GM06990 (cell line): ENCODE measurements around the gene DGAT2.
"Not testable (repeated sequence)": the region's sequence is repeated elsewhere in the genome, so short reads cannot be mapped to it uniquely, and the experiment has no call there.

Source experiments
- DNase-seq: peaks from one replicate; pipeline ENCODE4 v3.0.0-alpha.2; 2011; ENCODE audit not compliant: insufficient read length; ENCODE audit errors: extremely low read depth
- H3K27me3 ChIP-seq: replicated peaks from 2 replicates; pipeline ENCODE4 v1.6.0; 2011; ENCODE audit warnings: low read length; ENCODE audit not compliant: control insufficient read depth, insufficient read depth
- H3K36me3 ChIP-seq: 2 replicates; pipeline ENCODE4 v1.5.1; 2011; ENCODE audit warnings: low read length; ENCODE audit not compliant: control insufficient read depth, insufficient read depth
- H3K4me3 ChIP-seq: replicated peaks from 2 replicates; pipeline ENCODE4 v1.5.1; 2011; ENCODE audit warnings: low read depth, mild to moderate bottlenecking, control low read depth, low read length
- TF ChIP-seq, protein P1 (sequence below): IDR thresholded peaks from 2 replicates; pipeline ENCODE4 v1.5.1; 2011; ENCODE audit warnings: low read length, control low read depth, mild to moderate bottlenecking, inconsistent platforms; ENCODE audit not compliant: insufficient read depth, poor library complexity, severe bottlenecking

The DGAT2 gene

DNA sequence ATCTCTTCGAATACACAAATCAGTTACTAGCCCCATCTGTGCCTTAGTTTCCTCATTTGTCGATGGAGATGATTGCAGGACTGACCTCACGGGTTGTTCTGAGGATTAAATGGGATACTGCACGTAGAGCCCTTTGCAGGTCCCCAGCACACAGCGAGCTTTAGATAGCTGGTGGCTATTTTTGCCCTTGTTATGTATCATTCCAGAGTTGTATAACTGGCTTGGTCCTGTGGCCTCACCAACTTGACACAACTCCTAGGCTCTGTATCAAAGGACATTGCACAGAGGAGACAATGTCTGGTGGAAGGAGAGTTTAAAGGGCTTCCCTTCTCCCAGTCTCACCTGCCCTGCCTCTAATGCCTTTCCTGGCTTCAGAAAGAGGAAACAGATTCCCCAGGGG lies 22.8 kb upstream of the DGAT2 start:
- TF ChIP-seq, protein P1, sequence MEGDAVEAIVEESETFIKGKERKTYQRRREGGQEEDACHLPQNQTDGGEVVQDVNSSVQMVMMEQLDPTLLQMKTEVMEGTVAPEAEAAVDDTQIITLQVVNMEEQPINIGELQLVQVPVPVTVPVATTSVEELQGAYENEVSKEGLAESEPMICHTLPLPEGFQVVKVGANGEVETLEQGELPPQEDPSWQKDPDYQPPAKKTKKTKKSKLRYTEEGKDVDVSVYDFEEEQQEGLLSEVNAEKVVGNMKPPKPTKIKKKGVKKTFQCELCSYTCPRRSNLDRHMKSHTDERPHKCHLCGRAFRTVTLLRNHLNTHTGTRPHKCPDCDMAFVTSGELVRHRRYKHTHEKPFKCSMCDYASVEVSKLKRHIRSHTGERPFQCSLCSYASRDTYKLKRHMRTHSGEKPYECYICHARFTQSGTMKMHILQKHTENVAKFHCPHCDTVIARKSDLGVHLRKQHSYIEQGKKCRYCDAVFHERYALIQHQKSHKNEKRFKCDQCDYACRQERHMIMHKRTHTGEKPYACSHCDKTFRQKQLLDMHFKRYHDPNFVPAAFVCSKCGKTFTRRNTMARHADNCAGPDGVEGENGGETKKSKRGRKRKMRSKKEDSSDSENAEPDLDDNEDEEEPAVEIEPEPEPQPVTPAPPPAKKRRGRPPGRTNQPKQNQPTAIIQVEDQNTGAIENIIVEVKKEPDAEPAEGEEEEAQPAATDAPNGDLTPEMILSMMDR, result no peak
- H3K4me3 ChIP-seq, result no peak overlapping the region
- no peaks in the 10 kb centered on the region for H3K36me3 ChIP-seq
- DNase-seq, result no peak
- peaks cover 1% of the 10 kb centered on the region for H3K27me3 ChIP-seq

DNA sequence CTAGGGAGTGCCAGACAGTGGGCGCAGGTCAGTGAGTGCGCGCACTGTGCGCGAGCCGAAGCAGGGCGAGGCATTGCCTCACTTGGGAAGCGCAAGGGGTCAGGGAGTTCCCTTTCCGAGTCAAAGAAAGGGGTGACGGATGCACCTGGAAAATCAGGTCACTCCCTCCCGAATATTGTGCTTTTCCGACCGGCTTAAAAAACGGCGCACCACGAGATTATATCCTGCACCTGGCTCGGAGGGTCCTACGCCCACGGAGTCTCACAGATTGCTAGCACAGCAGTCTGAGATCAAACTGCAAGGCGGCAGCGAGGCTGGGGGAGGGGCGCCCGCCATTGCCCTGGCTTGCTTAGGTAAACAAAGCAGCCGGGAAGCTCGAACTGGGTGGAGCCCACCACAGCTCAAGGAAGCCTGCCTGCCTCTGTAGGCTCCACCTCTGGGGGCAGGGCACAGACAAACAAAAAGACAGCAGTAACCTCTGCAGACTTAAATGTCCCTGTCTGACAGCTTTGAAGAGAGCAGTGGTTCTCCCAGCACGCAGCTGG lies 19.8 kb upstream of the DGAT2 start:
- H3K36me3 ChIP-seq, H3K27me3 ChIP-seq, H3K4me3 ChIP-seq: not testable (repeated sequence)

DNA sequence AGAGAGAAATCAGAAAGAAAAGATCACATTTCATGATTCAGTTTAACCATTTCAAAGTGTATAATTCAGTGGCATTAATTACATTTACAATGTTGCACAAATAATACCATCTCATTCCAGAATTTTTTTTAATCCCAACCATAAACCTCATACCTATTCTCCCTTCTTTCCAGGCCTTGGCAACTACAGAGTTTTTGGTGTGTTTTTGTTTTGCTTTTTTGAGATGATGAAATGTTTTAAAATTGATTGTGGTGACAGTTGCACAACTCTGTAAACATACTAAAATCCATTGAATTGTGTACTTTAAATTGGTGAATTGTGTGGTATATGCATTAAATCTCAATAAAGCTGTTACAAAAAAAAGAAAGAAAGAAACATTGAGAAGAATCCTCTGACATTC lies 13.6 kb upstream of the DGAT2 start:
- not testable (repeated sequence) for H3K27me3 ChIP-seq, H3K4me3 ChIP-seq, H3K36me3 ChIP-seq, DNase-seq

More for the DNA sequence above, 19.8 kb upstream of the DGAT2 start:
- not testable (repeated sequence) for DNase-seq

DNA sequence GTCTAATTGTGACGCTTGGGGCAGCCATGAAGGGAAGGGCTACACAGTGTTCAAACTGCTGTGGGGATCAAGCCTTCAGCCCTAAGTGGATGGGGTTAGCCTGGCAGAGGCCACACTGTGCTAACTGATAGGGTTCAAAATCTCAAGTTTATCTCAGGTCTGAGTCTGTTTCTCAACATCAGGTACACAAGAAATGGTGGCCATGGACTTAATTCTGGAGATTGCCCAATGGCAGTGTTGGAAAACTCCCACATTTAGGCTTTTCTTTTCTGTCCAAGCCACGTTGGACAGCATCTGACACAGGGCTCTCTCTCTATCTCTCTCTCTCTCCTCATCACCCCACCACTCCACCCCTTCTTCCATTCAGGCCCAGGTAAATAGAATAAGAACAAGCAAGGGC lies 10.9 kb upstream of the DGAT2 start:
- no peaks in the 10 kb centered on the region for H3K27me3 ChIP-seq
- no peak for DNase-seq
- no peak overlapping the region for H3K4me3 ChIP-seq
- TF ChIP-seq, protein P1, result no peak
- H3K36me3 ChIP-seq, result no peaks in the 10 kb centered on the region

DNA sequence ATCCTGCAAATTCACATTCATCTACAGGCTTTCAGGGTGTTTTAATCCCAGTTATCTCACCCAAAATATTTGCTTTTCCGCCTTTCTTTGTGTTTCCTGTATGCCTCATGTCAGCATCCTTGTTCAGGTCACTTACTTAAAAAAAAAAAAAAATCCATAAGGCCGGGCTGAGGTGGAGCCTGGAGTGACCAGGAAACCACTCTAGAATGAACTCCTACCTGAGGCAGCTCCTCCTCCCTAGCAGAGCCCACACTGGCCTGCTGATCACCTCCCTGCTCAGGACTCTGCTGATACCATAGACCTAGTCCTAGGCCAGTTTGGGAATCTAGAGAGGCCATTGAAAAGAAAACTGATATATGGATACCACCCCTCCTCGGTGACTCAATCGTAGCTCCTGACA lies 8.7 kb upstream of the DGAT2 start:
- Histone ChIP-seq H3K27me3 (no peaks in the 10 kb centered on the region), H3K36me3 (no peaks in the 10 kb centered on the region), H3K4me3 (no peak overlapping the region)
- DNase-seq, result no peak
- TF ChIP-seq, protein P1, result no peak

DNA sequence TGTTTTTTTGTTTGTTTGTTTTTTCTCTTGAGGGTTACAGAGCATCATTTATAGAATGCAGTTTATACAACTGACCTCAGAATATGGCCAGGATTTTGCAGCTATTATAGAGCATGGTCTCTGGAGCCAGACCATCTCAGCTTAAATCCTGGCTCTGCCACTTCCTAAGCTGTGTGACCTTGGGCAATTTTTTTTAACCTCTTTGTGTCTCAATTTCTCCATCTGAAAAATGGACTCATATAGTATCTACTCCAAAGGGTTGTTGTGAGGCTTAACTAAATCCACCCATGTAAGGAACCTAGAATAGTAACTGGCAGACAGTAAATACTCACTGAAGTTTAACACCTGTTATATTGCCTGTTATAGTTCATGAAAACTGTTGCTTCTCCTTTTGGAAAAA lies 8.3 kb upstream of the DGAT2 start:
- no peak overlapping the region for H3K4me3 ChIP-seq
- TF ChIP-seq, protein P1, result no peak
- no peak for DNase-seq
- no peaks in the 10 kb centered on the region for H3K27me3 ChIP-seq
- no peaks in the 10 kb centered on the region for H3K36me3 ChIP-seq
